BJ (cell line): ENCODE data around the gene MAP2K5. TPM values are rescaled to one million over a fixed set of nuclear protein-coding genes. Genes with fewer than 3 reads are reported as not detected.

Experiments
- CTCF ChIA-PET: fragments of 350-600 bp; formaldehyde crosslinking; extraction: SDS; loops from one replicate; lab custom pipeline; 2021; ENCODE audit warnings: antibody characterized with exemption, inconsistent platforms; lab: Yijun Ruan, JAX
- POLR2A ChIA-PET: fragments of 300-600 bp; sonication (Branson Sonifier 250); formaldehyde crosslinking; extraction: SDS; loops from one replicate; lab custom pipeline; 2021; ENCODE audit warnings: antibody characterized with exemption; lab: Charles Lee
- DNase-seq: peaks from one replicate; pipeline ENCODE4 v3.0.0-alpha.2; 2011; ENCODE audit warnings: low read depth
- H3K27me3 ChIP-seq: 2 replicates; pipeline ENCODE4 v1.6.0; 2011; ENCODE audit warnings: low read length; ENCODE audit not compliant: control insufficient read depth, insufficient read depth
- H3K36me3 ChIP-seq: 2 replicates; pipeline ENCODE4 v1.5.1; 2011; ENCODE audit warnings: low read length; ENCODE audit not compliant: control insufficient read depth, insufficient read depth
- H3K4me3 ChIP-seq: 2 replicates; pipeline ENCODE4 v1.5.1; 2011; ENCODE audit warnings: low read depth, mild to moderate bottlenecking, control low read depth, low read length
- polyA plus RNA-seq: library from polyadenylated mRNA; depleted of rRNA; stranded (reverse); fragments of >200 nt; gene quantifications from 2 replicates; pipeline ENCODE4 v1.2.3, GENCODE V29; 2011
- TF ChIP-seq, protein P1 (sequence below): IDR thresholded peaks from 2 replicates; pipeline ENCODE4 v1.5.1; 2011; ENCODE audit warnings: low read depth, mild to moderate bottlenecking, control low read depth, inconsistent platforms, low read length, moderate library complexity; ENCODE audit not compliant: insufficient read depth

MAP2K5 gene
- polyA plus RNA-seq, 1 experiment, result 5.6 TPM

DNA sequence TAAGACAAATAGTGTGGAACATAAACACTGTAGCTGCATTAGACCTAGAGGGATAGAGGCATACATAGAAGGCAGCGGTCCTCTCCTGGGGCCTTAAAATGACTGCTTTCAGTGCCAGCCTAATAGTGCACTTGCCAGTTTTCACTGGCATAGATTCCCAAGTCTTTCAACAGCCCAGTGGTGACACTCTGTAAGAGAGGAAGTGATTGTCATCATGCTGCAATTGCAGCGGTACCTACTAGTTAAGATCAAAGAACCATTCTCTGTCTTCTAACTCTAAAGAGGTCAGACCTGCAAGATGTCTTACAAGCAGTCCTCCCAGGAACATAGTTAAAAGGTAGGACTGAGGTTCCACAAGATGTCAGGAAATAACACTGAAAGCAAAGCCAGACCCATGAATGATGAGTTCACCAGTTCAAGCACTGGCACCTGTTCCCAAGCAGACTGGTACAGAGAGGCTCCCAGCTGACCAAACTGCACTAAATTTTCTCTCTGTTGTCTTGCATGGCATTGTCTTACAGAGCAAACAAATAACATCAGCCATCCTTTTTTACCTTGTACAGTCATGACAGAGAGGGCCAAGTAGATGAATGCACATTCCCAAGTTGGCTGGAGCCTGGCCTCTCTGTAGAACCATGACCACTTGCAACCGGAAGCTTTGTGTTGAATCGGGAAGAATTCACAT lies 182.3 kb downstream of the MAP2K5 start:
- Histone ChIP-seq H3K27me3 (no peaks in the 10 kb centered on the region), H3K4me3 (no peak overlapping the region), H3K36me3 (no peaks in the 10 kb centered on the region)
- no peak for DNase-seq
- TF ChIP-seq, protein P1, sequence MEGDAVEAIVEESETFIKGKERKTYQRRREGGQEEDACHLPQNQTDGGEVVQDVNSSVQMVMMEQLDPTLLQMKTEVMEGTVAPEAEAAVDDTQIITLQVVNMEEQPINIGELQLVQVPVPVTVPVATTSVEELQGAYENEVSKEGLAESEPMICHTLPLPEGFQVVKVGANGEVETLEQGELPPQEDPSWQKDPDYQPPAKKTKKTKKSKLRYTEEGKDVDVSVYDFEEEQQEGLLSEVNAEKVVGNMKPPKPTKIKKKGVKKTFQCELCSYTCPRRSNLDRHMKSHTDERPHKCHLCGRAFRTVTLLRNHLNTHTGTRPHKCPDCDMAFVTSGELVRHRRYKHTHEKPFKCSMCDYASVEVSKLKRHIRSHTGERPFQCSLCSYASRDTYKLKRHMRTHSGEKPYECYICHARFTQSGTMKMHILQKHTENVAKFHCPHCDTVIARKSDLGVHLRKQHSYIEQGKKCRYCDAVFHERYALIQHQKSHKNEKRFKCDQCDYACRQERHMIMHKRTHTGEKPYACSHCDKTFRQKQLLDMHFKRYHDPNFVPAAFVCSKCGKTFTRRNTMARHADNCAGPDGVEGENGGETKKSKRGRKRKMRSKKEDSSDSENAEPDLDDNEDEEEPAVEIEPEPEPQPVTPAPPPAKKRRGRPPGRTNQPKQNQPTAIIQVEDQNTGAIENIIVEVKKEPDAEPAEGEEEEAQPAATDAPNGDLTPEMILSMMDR, result no peak
- CTCF ChIA-PET, result no interaction called here
- POLR2A ChIA-PET, result no interaction called here

DNA sequence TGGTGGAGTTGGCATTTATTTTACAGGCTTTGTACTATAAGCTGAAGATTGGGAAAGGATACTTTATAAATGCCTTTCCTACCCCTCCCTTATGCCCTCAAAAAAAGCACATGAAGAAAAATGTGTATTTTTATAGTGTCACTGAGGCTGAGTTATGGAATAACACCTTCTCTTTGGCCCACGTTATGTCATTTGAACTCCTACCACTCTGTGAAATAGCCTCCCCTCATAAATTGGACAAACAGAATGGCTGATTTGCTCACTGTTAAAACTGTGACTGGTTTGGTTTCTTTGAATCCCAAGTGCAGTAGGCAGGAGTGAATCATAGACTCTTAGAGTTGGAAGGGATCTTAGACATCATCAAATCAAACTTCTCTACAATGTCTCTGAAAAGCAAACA lies 187.6 kb downstream of the MAP2K5 start:
- TF ChIP-seq, protein P1, result no peak
- Histone ChIP-seq H3K36me3 (no peaks in the 10 kb centered on the region), H3K27me3 (no peaks in the 10 kb centered on the region), H3K4me3 (no peak overlapping the region)
- POLR2A ChIA-PET, result no interaction called here
- no peak for DNase-seq
- CTCF ChIA-PET, result no interaction called here

DNA sequence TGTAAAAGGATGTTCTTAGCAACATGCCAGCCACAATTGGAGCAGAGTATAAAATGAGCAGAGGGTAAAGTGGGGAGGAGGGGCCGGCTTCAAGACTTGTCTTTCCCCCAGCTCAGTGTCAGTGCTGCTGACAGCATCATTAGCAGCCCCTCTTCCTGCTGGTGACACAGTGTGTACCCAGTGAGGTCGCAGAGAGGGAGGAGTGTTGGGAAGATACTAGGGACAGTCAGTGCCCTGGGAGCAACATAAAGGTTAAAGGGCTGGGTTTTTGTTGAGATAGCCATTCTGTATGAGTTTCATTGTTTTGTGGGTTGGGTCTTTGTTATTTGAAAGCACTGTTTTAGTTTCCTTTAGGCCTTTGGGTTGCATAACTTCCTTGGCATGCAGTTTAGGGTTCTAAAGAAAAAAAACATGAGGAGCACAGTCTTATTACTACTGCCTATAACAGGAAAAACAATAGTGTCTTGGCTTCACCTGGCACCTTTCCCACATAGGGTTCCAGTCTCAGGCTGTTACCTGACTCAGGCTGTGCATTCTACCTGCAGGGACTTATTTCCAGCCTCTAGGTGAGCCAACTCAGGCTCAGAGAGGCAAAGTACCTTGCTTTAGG lies 188.7 kb downstream of the MAP2K5 start:
- TF ChIP-seq, protein P1, result no peak
- Histone ChIP-seq H3K27me3 (no peaks in the 10 kb centered on the region), H3K36me3 (no peaks in the 10 kb centered on the region), H3K4me3 (no peak overlapping the region)
- ChIA-PET CTCF (no interaction called here), POLR2A (interaction anchor here (0.6 kb wide), 1 partner anchor 1011 kb away, joined by 7 read pairs; no protein-coding TSS in a partner anchor)
- DNase-seq, result no peak

DNA sequence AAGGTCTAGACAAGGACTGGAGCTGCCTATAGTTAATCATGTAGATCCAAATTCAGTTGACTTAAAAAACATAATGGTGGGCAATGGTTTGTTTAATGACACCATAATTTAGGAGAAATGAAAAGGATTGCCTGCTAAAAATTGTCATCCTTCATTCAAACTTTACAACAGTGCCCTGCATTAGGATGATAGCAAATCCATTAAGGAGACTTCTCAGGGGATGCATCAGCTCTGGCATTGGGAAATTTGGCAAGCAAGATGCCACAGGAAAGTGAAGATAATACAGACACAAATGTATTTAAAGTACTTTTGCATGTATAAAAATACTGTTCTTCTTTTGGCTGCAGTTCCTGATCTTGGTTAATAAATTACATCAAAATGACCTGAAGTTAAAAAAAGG lies 189.7 kb downstream of the MAP2K5 start:
- no peak for DNase-seq
- TF ChIP-seq, protein P1, result no peak
- POLR2A ChIA-PET, result interaction anchor here (0.6 kb wide), 2 partner anchors 62 to 1010 kb away, joined by 5 to 7 read pairs; no protein-coding TSS in a partner anchor
- Histone ChIP-seq H3K4me3 (no peak overlapping the region), H3K27me3 (no peaks in the 10 kb centered on the region), H3K36me3 (no peaks in the 10 kb centered on the region)
- CTCF ChIA-PET, result interaction anchor here (0.6 kb wide), 1 partner anchor 129 kb away, joined by 3 read pairs; no protein-coding TSS in a partner anchor

DNA sequence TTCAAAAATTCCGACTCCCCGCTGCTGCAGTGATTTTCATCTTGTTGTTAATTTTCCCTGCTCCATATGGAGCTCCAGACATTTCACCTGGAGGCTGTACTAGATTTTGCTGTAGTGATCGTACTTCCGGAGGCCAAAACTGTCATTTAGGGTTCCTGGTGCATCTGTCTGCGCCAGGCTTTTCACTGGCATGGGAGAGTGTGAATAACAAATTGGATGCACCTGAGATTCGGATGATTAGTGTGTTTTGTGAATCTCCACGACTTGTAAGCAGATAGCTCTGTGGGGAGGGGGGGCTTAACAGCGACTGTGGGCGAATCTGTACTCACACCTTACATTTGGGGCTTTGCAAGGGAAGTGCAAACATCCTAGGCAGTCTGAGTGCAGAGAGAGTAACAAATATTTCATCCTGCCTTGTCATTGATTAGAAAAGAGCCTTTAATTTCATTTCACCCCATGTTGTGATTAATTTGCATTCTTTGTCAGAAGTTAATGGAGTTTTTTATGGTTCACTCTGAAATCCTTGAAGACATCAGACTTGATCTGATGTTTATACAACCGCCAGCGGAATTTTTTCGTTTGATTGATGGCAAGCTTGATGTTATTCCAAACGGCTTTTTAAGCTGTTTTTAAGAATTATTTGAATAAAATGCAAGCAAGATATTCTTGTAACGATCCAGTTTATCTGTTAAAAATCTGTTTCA lies 190.3 kb downstream of the MAP2K5 start:
- ChIA-PET CTCF (interaction anchor here (0.6 to 1.3 kb wide), 2 partner anchors 11 to 128 kb away, joined by 3 read pairs; no protein-coding TSS in a partner anchor), POLR2A (interaction anchor here (0.6 kb wide), 1 partner anchor 61 kb away, joined by 5 read pairs; no protein-coding TSS in a partner anchor)
- Histone ChIP-seq H3K36me3 (no peaks in the 10 kb centered on the region), H3K27me3 (no peaks in the 10 kb centered on the region), H3K4me3 (no peak overlapping the region)
- DNase-seq, result no peak
- TF ChIP-seq, protein P1, result no peak
